ENCODE results near the gene INO80. TPM values are rescaled to one million over a fixed set of nuclear protein-coding genes. Genes with fewer than 3 reads are reported as not detected.

Gene INO80
- total RNA-seq, 1 experiment from 2014 or later: 38.4 TPM

DNA sequence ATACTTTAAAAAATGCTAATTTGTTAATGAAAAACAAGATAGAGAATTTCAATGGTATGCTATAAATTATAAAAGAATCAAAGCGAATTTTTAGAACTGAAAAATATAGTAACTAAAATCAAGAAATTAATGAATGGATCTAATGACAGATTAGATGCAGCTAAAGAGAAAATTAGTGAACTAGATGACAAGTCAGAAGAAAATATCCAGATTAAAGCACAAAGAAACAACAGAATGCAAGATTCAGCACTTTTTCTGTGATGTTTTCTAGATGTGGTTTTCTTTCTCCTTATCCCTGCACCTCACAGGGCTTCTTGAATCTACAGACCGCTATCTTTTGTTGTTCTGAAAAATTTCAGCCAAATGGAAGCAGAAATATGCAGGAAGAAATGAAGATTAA is 54.4 kb downstream of the INO80 start:
- TF ChIP-seq EZH2phosphoT487 (IDR thresholded peaks at IDR 0.05; ENCODE audit: borderline replicate concordance, low read length) (no peak), EZH2 (IDR thresholded peaks at IDR 0.05; ENCODE audit: low read length, unreplicated experiment) (no peak)
- TF ChIP-seq, protein P1, sequence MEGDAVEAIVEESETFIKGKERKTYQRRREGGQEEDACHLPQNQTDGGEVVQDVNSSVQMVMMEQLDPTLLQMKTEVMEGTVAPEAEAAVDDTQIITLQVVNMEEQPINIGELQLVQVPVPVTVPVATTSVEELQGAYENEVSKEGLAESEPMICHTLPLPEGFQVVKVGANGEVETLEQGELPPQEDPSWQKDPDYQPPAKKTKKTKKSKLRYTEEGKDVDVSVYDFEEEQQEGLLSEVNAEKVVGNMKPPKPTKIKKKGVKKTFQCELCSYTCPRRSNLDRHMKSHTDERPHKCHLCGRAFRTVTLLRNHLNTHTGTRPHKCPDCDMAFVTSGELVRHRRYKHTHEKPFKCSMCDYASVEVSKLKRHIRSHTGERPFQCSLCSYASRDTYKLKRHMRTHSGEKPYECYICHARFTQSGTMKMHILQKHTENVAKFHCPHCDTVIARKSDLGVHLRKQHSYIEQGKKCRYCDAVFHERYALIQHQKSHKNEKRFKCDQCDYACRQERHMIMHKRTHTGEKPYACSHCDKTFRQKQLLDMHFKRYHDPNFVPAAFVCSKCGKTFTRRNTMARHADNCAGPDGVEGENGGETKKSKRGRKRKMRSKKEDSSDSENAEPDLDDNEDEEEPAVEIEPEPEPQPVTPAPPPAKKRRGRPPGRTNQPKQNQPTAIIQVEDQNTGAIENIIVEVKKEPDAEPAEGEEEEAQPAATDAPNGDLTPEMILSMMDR (conservative IDR thresholded peaks at IDR 0.05; ENCODE audit: low read depth, low read length): no peak
- Histone ChIP-seq H3K27ac (ENCODE audit: low read length) (no peak overlapping the region), H3K79me2 (ENCODE audit: low read length) (no peaks in the 10 kb centered on the region), H3K9me3 (ENCODE audit: low read length) (no peaks in the 10 kb centered on the region), H3K9ac (ENCODE audit: low read length) (no peak overlapping the region), H3K4me3 (ENCODE audit: low read length) (no peak overlapping the region), H3K9me2 (replicated peaks; ENCODE audit: low read length) (no peaks in the 10 kb centered on the region), H3K36me3 (ENCODE audit: low read depth, low read length) (peaks cover 69% of the 10 kb centered on the region), H3K4me2 (ENCODE audit: low read length) (no peak overlapping the region), H3K4me1 (ENCODE audit: insufficient read depth, low read length) (no peaks in the 10 kb centered on the region), H2AFZ (ENCODE audit: low read length) (no peak overlapping the region), H4K20me1 (ENCODE audit: low read length) (no peaks in the 10 kb centered on the region), H3F3A (ENCODE audit: low read length, unreplicated experiment) (no peaks in the 10 kb centered on the region), H3K27me3 (ENCODE audit: low read length) (no peaks in the 10 kb centered on the region)
- POLR2A ChIA-PET (ENCODE audit: unreplicated experiment): no interaction called here
- DNase-seq (no peak), ATAC-seq (no peak)
- intact Hi-C loops (cut with micrococcal nuclease): no loop called here
- CTCF ChIA-PET: no interaction called here
- BruUV-seq (replicated peaks): no TSS peak

DNA sequence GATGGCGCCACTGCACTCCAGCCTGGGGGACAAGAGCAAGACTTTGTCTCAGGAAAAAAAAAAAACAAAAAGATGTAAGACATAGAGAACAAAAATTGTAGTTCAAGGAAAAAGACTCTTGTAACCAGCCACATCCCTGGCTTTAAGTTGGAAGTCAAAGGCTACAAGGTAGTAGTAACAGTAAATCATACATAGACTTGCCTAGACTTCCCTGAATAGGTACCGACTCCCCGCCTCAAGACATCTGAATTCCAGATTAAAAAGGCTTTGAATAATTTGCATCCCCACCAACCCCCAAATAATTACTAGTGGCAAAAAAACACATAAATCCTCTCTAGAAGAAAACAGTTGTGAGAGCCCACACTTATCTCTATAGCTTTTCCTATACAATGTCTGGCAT is 55.6 kb downstream of the INO80 start:
- Histone ChIP-seq H3K4me3 (ENCODE audit: low read length) (no peak overlapping the region), H4K20me1 (ENCODE audit: low read length) (no peaks in the 10 kb centered on the region), H3K27me3 (ENCODE audit: low read length) (no peaks in the 10 kb centered on the region), H3K9ac (ENCODE audit: low read length) (no peak overlapping the region), H3K27ac (ENCODE audit: low read length) (no peak overlapping the region), H3K9me3 (ENCODE audit: low read length) (no peaks in the 10 kb centered on the region), H3K9me2 (replicated peaks; ENCODE audit: low read length) (no peaks in the 10 kb centered on the region), H3K4me1 (ENCODE audit: insufficient read depth, low read length) (no peaks in the 10 kb centered on the region), H3K36me3 (ENCODE audit: low read depth, low read length) (peaks cover 74% of the 10 kb centered on the region), H3K79me2 (ENCODE audit: low read length) (no peaks in the 10 kb centered on the region), H3K4me2 (ENCODE audit: low read length) (no peak overlapping the region), H3F3A (ENCODE audit: low read length, unreplicated experiment) (no peaks in the 10 kb centered on the region), H2AFZ (ENCODE audit: low read length) (no peak overlapping the region)
- no TSS peak for BruUV-seq (replicated peaks)
- DNase-seq: no peak
- intact Hi-C loops (cut with micrococcal nuclease): no loop called here
- ChIA-PET CTCF (no interaction called here), POLR2A (ENCODE audit: unreplicated experiment) (no interaction called here)
- no peak for ATAC-seq
- TF ChIP-seq EZH2phosphoT487 (IDR thresholded peaks at IDR 0.05; ENCODE audit: borderline replicate concordance, low read length): no peak
- TF ChIP-seq, protein P1 (conservative IDR thresholded peaks at IDR 0.05; ENCODE audit: low read depth, low read length): no peak
- TF ChIP-seq EZH2 (IDR thresholded peaks at IDR 0.05; ENCODE audit: low read length, unreplicated experiment): no peak

DNA sequence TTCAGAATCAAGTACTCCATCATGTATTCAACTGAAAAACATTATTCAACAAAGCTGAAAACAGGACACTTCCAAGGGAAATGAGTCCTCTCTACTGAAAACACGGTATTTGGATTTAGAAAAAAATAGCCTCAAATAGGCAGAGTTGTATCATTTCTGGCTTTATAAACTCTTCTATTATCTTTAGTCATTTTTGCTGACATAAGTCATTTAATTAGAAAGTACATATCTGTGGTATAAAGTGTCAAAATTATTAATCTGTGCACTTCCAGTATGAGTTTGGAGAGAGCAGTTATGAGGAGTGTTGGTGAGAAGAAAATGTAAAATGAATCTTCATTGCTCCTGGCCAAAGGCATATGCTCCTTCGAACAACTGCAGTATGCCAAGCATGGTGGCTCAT is 59.3 kb downstream of the INO80 start:
- no peaks in the 10 kb centered on the region for H3F3A ChIP-seq (ENCODE audit: low read length, unreplicated experiment)
- ChIA-PET CTCF (no interaction called here), POLR2A (ENCODE audit: unreplicated experiment) (no interaction called here)
- ATAC-seq: no peak
- no peaks in the 10 kb centered on the region for H3K79me2 ChIP-seq (ENCODE audit: low read length)
- H3K4me1 ChIP-seq (ENCODE audit: insufficient read depth, low read length): no peaks in the 10 kb centered on the region
- no peaks in the 10 kb centered on the region for H3K9me2 ChIP-seq (replicated peaks; ENCODE audit: low read length)
- H3K9me3 ChIP-seq (ENCODE audit: low read length): no peaks in the 10 kb centered on the region
- no TSS peak for BruUV-seq (replicated peaks)
- H3K27ac ChIP-seq (ENCODE audit: low read length): no peak overlapping the region
- intact Hi-C loops (cut with micrococcal nuclease): no loop called here
- H3K27me3 ChIP-seq (ENCODE audit: low read length): no peaks in the 10 kb centered on the region
- TF ChIP-seq, protein P1 (conservative IDR thresholded peaks at IDR 0.05; ENCODE audit: low read depth, low read length): no peak
- TF ChIP-seq EZH2 (IDR thresholded peaks at IDR 0.05; ENCODE audit: low read length, unreplicated experiment): no peak
- no peaks in the 10 kb centered on the region for H4K20me1 ChIP-seq (ENCODE audit: low read length)
- DNase-seq: no peak
- no peak overlapping the region for H2AFZ ChIP-seq (ENCODE audit: low read length)
- peaks cover 68% of the 10 kb centered on the region for H3K36me3 ChIP-seq (ENCODE audit: low read depth, low read length)
- no peak overlapping the region for H3K9ac ChIP-seq (ENCODE audit: low read length)
- H3K4me2 ChIP-seq (ENCODE audit: low read length): no peak overlapping the region
- no peak overlapping the region for H3K4me3 ChIP-seq (ENCODE audit: low read length)
